ENCODE data around the gene MLF2.

MLF2 gene

DNA sequence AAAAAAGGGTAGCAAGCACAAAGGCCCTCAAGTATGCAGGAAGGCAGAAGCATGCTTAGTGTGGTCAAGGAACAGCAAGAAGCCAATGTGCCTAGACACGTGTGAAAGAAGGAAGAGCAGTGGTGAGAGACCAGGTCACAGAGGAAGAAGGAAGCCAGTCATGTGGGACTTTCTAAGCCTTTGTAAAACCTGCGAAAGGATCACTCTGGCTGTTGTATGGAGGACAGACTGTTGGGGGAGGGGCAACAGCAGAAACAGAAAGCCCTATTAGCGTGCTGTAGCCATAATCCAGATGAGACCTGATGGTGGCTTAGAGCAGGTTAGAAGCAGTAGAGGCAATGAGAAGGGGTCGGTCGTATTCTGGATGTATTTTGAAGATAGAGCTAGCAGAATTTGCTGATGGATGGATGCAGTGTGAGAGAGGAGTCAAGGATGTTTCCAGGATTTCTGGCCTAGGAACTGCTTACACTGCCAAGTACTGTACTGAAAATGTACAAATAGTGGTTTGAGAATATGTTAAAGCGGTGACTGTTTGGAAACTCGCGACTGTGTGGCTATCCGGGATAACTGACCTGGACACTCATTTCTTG is 5.7 kb upstream of the MLF2 start:
- Histone ChIP-seq H3K79me2 (ENCODE audit: low read length) (no peaks in the 10 kb centered on the region), H3K9me2 (replicated peaks; ENCODE audit: insufficient read depth, low read length) (no peaks in the 10 kb centered on the region), H3K4me3 (ENCODE audit: low read length) (no peak overlapping the region), H3K4me2 (ENCODE audit: low read depth, low read length) (peak overlapping the region; percentile 24; the same call in 1 of the 2 replicates), H3K36me3 (replicated peaks; ENCODE audit: insufficient read depth, low read length) (no peaks in the 10 kb centered on the region), H3K27me3 (replicated peaks; ENCODE audit: insufficient read depth, low read length) (no peaks in the 10 kb centered on the region), H2AFZ (ENCODE audit: low read length) (peak overlapping the region; percentile 30; the same call in 1 of the 2 replicates), H3K9ac (ENCODE audit: low read length) (no peak overlapping the region), H4K20me1 (ENCODE audit: insufficient read depth, low read length) (no peaks in the 10 kb centered on the region), H3K4me1 (ENCODE audit: low read length) (peaks cover 14% of the 10 kb centered on the region), H3K9me3 (replicated peaks; ENCODE audit: insufficient read depth, low read length) (no peaks in the 10 kb centered on the region), H3F3A (ENCODE audit: insufficient read depth, low read length) (peaks cover 8% of the 10 kb centered on the region; the same call in 1 of the 2 replicates), H3K27ac (ENCODE audit: low read length) (no peak overlapping the region)
- DNase-seq: peak; percentile 30
- TF ChIP-seq EZH2 (optimal IDR thresholded peaks at IDR 0.05; ENCODE audit: low read depth, low read length) (no peak), CTCF (IDR thresholded peaks at IDR 0.05; ENCODE audit: low read length) (no peak), EZH2phosphoT487 (IDR thresholded peaks at IDR 0.05; ENCODE audit: low read length) (no peak)

GRCh38 chr12:6757028-6757690 is 4.2 kb upstream of the MLF2 start:
- TF ChIP-seq EZH2phosphoT487 (IDR thresholded peaks at IDR 0.05; ENCODE audit: low read length) (no peak), EZH2 (optimal IDR thresholded peaks at IDR 0.05; ENCODE audit: low read depth, low read length) (no peak), CTCF (IDR thresholded peaks at IDR 0.05; ENCODE audit: low read length) (no peak)
- Histone ChIP-seq H3K4me3 (ENCODE audit: low read length) (no peak overlapping the region), H3K9me2 (replicated peaks; ENCODE audit: insufficient read depth, low read length) (no peaks in the 10 kb centered on the region), H3K4me1 (ENCODE audit: low read length) (peaks cover 15% of the 10 kb centered on the region), H3K27me3 (replicated peaks; ENCODE audit: insufficient read depth, low read length) (no peaks in the 10 kb centered on the region), H3K36me3 (replicated peaks; ENCODE audit: insufficient read depth, low read length) (no peaks in the 10 kb centered on the region), H3K9me3 (replicated peaks; ENCODE audit: insufficient read depth, low read length) (no peaks in the 10 kb centered on the region), H4K20me1 (ENCODE audit: insufficient read depth, low read length) (no peaks in the 10 kb centered on the region), H3K79me2 (ENCODE audit: low read length) (peaks cover 7% of the 10 kb centered on the region), H3K9ac (ENCODE audit: low read length) (no peak overlapping the region), H3K4me2 (ENCODE audit: low read depth, low read length) (no peak overlapping the region), H2AFZ (ENCODE audit: low read length) (no peak overlapping the region), H3K27ac (ENCODE audit: low read length) (no peak overlapping the region), H3F3A (ENCODE audit: insufficient read depth, low read length) (peaks cover 8% of the 10 kb centered on the region; the same call in 1 of the 2 replicates)
- no peak for DNase-seq

DNA sequence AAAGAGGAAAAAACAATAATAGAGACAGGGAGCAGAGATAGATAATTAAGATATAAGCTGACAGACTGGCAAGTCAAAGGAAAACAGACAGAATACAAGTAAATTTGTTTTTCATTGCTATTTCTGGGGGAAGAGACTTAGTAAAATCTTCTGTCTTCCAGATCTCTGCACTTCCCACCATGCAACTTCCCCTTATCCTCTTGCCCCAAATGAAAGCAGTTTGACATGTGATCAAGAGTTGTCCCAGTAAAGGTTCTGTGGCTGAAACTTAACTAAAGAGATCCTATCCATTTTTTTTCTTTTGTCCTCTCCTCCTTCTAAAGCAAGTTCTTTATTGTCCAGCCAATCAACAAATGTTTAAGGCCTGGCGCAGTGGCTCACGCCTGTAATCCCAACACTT is 1.5 kb upstream of the MLF2 start:
- H3K27ac ChIP-seq (ENCODE audit: low read length): no peak overlapping the region
- no peaks in the 10 kb centered on the region for H3K36me3 ChIP-seq (replicated peaks; ENCODE audit: insufficient read depth, low read length)
- no peak overlapping the region for H3K9ac ChIP-seq (ENCODE audit: low read length)
- no peaks in the 10 kb centered on the region for H3K9me2 ChIP-seq (replicated peaks; ENCODE audit: insufficient read depth, low read length)
- H2AFZ ChIP-seq (ENCODE audit: low read length): no peak overlapping the region
- no peaks in the 10 kb centered on the region for H3K9me3 ChIP-seq (replicated peaks; ENCODE audit: insufficient read depth, low read length)
- peaks cover 15% of the 10 kb centered on the region for H3K79me2 ChIP-seq (ENCODE audit: low read length)
- no peak overlapping the region for H3K4me2 ChIP-seq (ENCODE audit: low read depth, low read length)
- no peaks in the 10 kb centered on the region for H4K20me1 ChIP-seq (ENCODE audit: insufficient read depth, low read length)
- TF ChIP-seq CTCF (IDR thresholded peaks at IDR 0.05; ENCODE audit: low read length) (no peak), EZH2 (optimal IDR thresholded peaks at IDR 0.05; ENCODE audit: low read depth, low read length) (no peak), EZH2phosphoT487 (IDR thresholded peaks at IDR 0.05; ENCODE audit: low read length) (no peak)
- H3F3A ChIP-seq (ENCODE audit: insufficient read depth, low read length): peaks cover 8% of the 10 kb centered on the region; the same call in 1 of the 2 replicates
- no peak for DNase-seq
- H3K4me1 ChIP-seq (ENCODE audit: low read length): peaks cover 21% of the 10 kb centered on the region
- H3K4me3 ChIP-seq (ENCODE audit: low read length): no peak overlapping the region
- no peaks in the 10 kb centered on the region for H3K27me3 ChIP-seq (replicated peaks; ENCODE audit: insufficient read depth, low read length)
